H9 (cell line): ENCODE measurements around the gene DAB2IP. TPM values are rescaled to one million over a fixed set of nuclear protein-coding genes. Genes with fewer than 3 reads are reported as not detected.

Experiments used
- DNase-seq: peaks from one replicate; pipeline ENCODE4 v3.0.0-alpha.2; 2017
- H2AFZ ChIP-seq: one replicate; pipeline ENCODE4 v1.6.1; 2013; ENCODE audit warnings: mild to moderate bottlenecking, low read length, control low read depth, moderate library complexity
- H2AK5ac ChIP-seq: 2 replicates; pipeline ENCODE4 v1.6.1; 2013; ENCODE audit warnings: low read length, control low read depth, mixed read lengths; ENCODE audit not compliant: insufficient read length
- H2BK120ac ChIP-seq: one replicate; pipeline ENCODE4 v1.6.1; 2013; ENCODE audit warnings: low read depth, mild to moderate bottlenecking, low read length, control low read depth, inconsistent platforms; ENCODE audit not compliant: poor library complexity, severe bottlenecking
- H2BK12ac ChIP-seq: 2 replicates; pipeline ENCODE4 v1.6.1; 2013; ENCODE audit warnings: low read length, control low read depth, mixed read lengths, low read depth; ENCODE audit not compliant: insufficient read length
- H2BK15ac ChIP-seq: 2 replicates; pipeline ENCODE4 v1.6.1; 2013; ENCODE audit warnings: low read depth, low read length, control low read depth
- H2BK20ac ChIP-seq: one replicate; pipeline ENCODE4 v1.6.1; 2013; ENCODE audit warnings: low read depth, mild to moderate bottlenecking, low read length, control low read depth, inconsistent platforms; ENCODE audit not compliant: poor library complexity, severe bottlenecking
- H2BK5ac ChIP-seq: 2 replicates; pipeline ENCODE4 v1.6.1; 2013; ENCODE audit warnings: low read length, control low read depth, mixed read lengths; ENCODE audit not compliant: insufficient read length
- H3K14ac ChIP-seq: 2 replicates; pipeline ENCODE4 v1.6.1; 2013; ENCODE audit warnings: low read length, control low read depth; ENCODE audit not compliant: insufficient read depth
- H3K18ac ChIP-seq: 2 replicates; pipeline ENCODE4 v1.6.1; 2013; ENCODE audit warnings: low read depth, mild to moderate bottlenecking, mixed read lengths, low read length, control low read depth; ENCODE audit not compliant: insufficient read length
- H3K23ac ChIP-seq: 2 replicates; pipeline ENCODE4 v1.6.1; 2013; ENCODE audit warnings: low read length, control low read depth, mixed read lengths, low read depth; ENCODE audit not compliant: insufficient read length
- H3K23me2 ChIP-seq: 2 replicates; pipeline ENCODE4 v1.6.1; 2013; ENCODE audit warnings: low read depth, mild to moderate bottlenecking, mixed read lengths, low read length, control low read depth; ENCODE audit not compliant: insufficient read length, poor library complexity, severe bottlenecking
- H3K27ac ChIP-seq: 2 replicates; pipeline ENCODE4 v1.5.1; 2013; ENCODE audit warnings: low read length, control low read depth, mixed read lengths, low read depth; ENCODE audit not compliant: insufficient read length
- H3K27me3 ChIP-seq: 2 replicates; pipeline ENCODE4 v1.6.1; 2013; ENCODE audit warnings: low read length, control low read depth, inconsistent platforms; ENCODE audit not compliant: insufficient read depth
- H3K4ac ChIP-seq: 2 replicates; pipeline ENCODE4 v1.6.1; 2013; ENCODE audit warnings: low read depth, mild to moderate bottlenecking, control low read depth, inconsistent platforms, low read length, moderate library complexity
- H3K4me1 ChIP-seq: 2 replicates; pipeline ENCODE4 v1.6.1; 2013; ENCODE audit warnings: low read length, control low read depth, inconsistent platforms; ENCODE audit not compliant: insufficient read depth
- H3K4me2 ChIP-seq: 2 replicates; pipeline ENCODE4 v1.6.1; 2013; ENCODE audit warnings: low read length, control low read depth, mixed read lengths; ENCODE audit not compliant: insufficient read length, insufficient read depth
- H3K56ac ChIP-seq: 2 replicates; pipeline ENCODE4 v1.6.1; 2013; ENCODE audit warnings: low read depth, mild to moderate bottlenecking, mixed read lengths, low read length, control low read depth; ENCODE audit not compliant: insufficient read length
- H3K79me1 ChIP-seq: 2 replicates; pipeline ENCODE4 v1.6.1; 2013; ENCODE audit warnings: low read depth, mild to moderate bottlenecking, moderate library complexity, low read length, control low read depth, inconsistent platforms; ENCODE audit not compliant: insufficient read depth, poor library complexity, severe bottlenecking
- H3K79me2 ChIP-seq: 2 replicates; pipeline ENCODE4 v1.6.1; 2013; ENCODE audit warnings: low read length, control low read depth, inconsistent platforms; ENCODE audit not compliant: insufficient read depth
- H3K9ac ChIP-seq: 2 replicates; pipeline ENCODE4 v1.6.1; 2013; ENCODE audit warnings: low read length, control low read depth, mixed read lengths; ENCODE audit not compliant: insufficient read length; ENCODE audit errors: extremely low read depth
- H3K9me3 ChIP-seq: one replicate; pipeline ENCODE4 v1.6.1; 2013; ENCODE audit warnings: low read depth, low read length, inconsistent platforms; ENCODE audit not compliant: control insufficient read depth
- H3T11ph ChIP-seq: one replicate; pipeline ENCODE4 v1.6.1; 2013; ENCODE audit warnings: mild to moderate bottlenecking, low read length, control low read depth, inconsistent platforms
- H4K20me1 ChIP-seq: one replicate; pipeline ENCODE4 v1.6.1; 2013; ENCODE audit not compliant: control insufficient read depth, insufficient read length, insufficient read depth
- H4K5ac ChIP-seq: 2 replicates; pipeline ENCODE4 v1.6.1; 2013; ENCODE audit warnings: low read depth, mild to moderate bottlenecking, mixed read lengths, low read length, control low read depth; ENCODE audit not compliant: insufficient read length
- H4K8ac ChIP-seq: replicated peaks from 2 replicates; pipeline ENCODE4 v1.6.1; 2013; ENCODE audit warnings: low read length, control low read depth, mixed read lengths, low read depth; ENCODE audit not compliant: insufficient read length
- H4K91ac ChIP-seq: 2 replicates; pipeline ENCODE4 v1.6.1; 2013; ENCODE audit warnings: low read depth, mild to moderate bottlenecking, moderate library complexity, mixed read lengths, low read length, control low read depth; ENCODE audit not compliant: insufficient read length
- H3K27ac Mint-ChIP-seq, 3 experiments: 2 replicates in 2 of 3; 3 replicates in 1 of 3; pipeline ENCODE4 v1.8.0; 2020 to 2021; ENCODE audit warnings: mixed read lengths in 3 of 3, mild to moderate bottlenecking in 1 of 3, moderate library complexity in 1 of 3
- H3K27me3 Mint-ChIP-seq: 2 replicates; pipeline ENCODE4 v1.8.0; 2021; ENCODE audit warnings: low read depth, mild to moderate bottlenecking, moderate library complexity, mixed read lengths
- H3K36me3 Mint-ChIP-seq, 3 experiments: 2 replicates in 2 of 3; 3 replicates in 1 of 3; pipeline ENCODE4 v1.8.0; 2020 to 2021; ENCODE audit warnings: low read depth in 3 of 3, mixed read lengths in 3 of 3; ENCODE audit not compliant: insufficient read depth in 1 of 3
- H3K4me1 Mint-ChIP-seq, 2 experiments: 2 replicates each; pipeline ENCODE4 v1.8.0; 2020; ENCODE audit warnings: mixed read lengths in 2 of 2
- H3K4me3 Mint-ChIP-seq, 2 experiments: 2 replicates in 1 of 2; 3 replicates in 1 of 2; pipeline ENCODE4 v1.8.0; 2020 to 2021; ENCODE audit warnings: mild to moderate bottlenecking in 2 of 2, mixed read lengths in 2 of 2, moderate library complexity in 1 of 2
- H3K9me3 Mint-ChIP-seq, 2 experiments: 2 replicates in 1 of 2; 3 replicates in 1 of 2; pipeline ENCODE4 v1.8.0; 2020; ENCODE audit warnings: mild to moderate bottlenecking in 2 of 2, mixed read lengths in 2 of 2, moderate library complexity in 1 of 2
- WGBS: extraction: QIAGEN DNeasy Blood & Tissue Kit; methylation state at CpG from one replicate; pipeline ENCODE4 v1.1.7; 2013; ENCODE audit warnings: missing lambda C conversion rate, low lambda C conversion rate, mixed read lengths; ENCODE audit not compliant: insufficient read length; ENCODE audit errors: extremely low coverage; 5-methylcytosine and 5-hydroxymethylcytosine counted together
- total RNA-seq: library from RNA; stranded (reverse); gene quantifications from 2 replicates; pipeline ENCODE4 v1.2.1, GENCODE V29; 2021
- TF ChIP-seq, protein P1 (sequence below): fragments of 200-600 bp; sonication (generic); conservative IDR thresholded peaks from 3 replicates; pipeline ENCODE4 v1.8.0; 2021; ENCODE audit warnings: antibody characterized with exemption, mild to moderate bottlenecking

The DAB2IP gene
- total RNA-seq, 1 experiment from 2014 or later = 22.6 TPM

DNA sequence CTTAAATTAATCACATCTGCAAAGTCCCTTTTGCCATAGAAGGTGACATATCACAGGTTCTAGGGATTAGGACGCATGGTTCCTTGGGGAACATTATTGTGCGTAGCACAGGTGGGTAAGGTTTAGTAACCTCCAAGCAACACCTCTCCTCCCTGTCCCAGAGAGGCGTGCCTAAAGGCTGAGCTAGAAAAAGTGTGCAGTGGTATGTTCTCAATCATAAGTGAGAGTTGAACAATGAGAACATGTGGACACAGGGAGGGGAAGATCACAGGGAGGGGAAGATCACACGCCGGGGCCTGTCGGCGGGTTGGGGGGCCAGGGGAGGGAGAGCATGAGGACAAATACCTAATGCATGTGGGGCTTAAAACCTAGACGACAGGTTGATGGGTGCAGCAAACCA is 14.9 kb downstream of the DAB2IP start:
- H4K5ac ChIP-seq = no peak overlapping the region
- H3K4me1 ChIP-seq = no peaks in the 10 kb centered on the region
- no peak overlapping the region for H3K4me2 ChIP-seq
- Mint-ChIP-seq H3K9me3 (no peaks in the 10 kb centered on the region), H3K36me3 (peaks cover 0 to 19% (median 5%) of the 10 kb centered on the region in 3 experiments; a peak in 3 of 7 replicates), H3K4me3 (no peak overlapping the region), H3K27ac (no peak overlapping the region), H3K27me3 (no peaks in the 10 kb centered on the region; the same call in 1 of the 2 replicates), H3K4me1 (peaks cover 18 to 21% of the 10 kb centered on the region in 2 experiments)
- no peak overlapping the region for H2BK120ac ChIP-seq
- H4K8ac ChIP-seq = no peak overlapping the region
- no peak overlapping the region for H3K9ac ChIP-seq
- no peak overlapping the region for H2BK5ac ChIP-seq
- H3K56ac ChIP-seq = no peak overlapping the region
- no peak overlapping the region for H3K18ac ChIP-seq
- no peak overlapping the region for H3T11ph ChIP-seq
- H2BK12ac ChIP-seq = no peak overlapping the region
- no peak overlapping the region for H2AFZ ChIP-seq
- H2BK20ac ChIP-seq = no peak overlapping the region
- TF ChIP-seq, protein P1, sequence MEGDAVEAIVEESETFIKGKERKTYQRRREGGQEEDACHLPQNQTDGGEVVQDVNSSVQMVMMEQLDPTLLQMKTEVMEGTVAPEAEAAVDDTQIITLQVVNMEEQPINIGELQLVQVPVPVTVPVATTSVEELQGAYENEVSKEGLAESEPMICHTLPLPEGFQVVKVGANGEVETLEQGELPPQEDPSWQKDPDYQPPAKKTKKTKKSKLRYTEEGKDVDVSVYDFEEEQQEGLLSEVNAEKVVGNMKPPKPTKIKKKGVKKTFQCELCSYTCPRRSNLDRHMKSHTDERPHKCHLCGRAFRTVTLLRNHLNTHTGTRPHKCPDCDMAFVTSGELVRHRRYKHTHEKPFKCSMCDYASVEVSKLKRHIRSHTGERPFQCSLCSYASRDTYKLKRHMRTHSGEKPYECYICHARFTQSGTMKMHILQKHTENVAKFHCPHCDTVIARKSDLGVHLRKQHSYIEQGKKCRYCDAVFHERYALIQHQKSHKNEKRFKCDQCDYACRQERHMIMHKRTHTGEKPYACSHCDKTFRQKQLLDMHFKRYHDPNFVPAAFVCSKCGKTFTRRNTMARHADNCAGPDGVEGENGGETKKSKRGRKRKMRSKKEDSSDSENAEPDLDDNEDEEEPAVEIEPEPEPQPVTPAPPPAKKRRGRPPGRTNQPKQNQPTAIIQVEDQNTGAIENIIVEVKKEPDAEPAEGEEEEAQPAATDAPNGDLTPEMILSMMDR = no peak
- no peaks in the 10 kb centered on the region for H4K20me1 ChIP-seq
- no peak overlapping the region for H3K4ac ChIP-seq
- no peaks in the 10 kb centered on the region; the same call in 1 of the 2 replicates for H3K79me2 ChIP-seq
- no peak overlapping the region for H3K27ac ChIP-seq
- no peak overlapping the region for H2BK15ac ChIP-seq
- no peak overlapping the region for H3K23ac ChIP-seq
- WGBS = no CpG with 5 or more reads among the region's 8 CpGs
- no peaks in the 10 kb centered on the region for H3K27me3 ChIP-seq
- H3K14ac ChIP-seq = no peak overlapping the region
- no peak overlapping the region for H4K91ac ChIP-seq
- no peak for DNase-seq
- H3K23me2 ChIP-seq = no peaks in the 10 kb centered on the region
- no peak overlapping the region for H2AK5ac ChIP-seq
- no peaks in the 10 kb centered on the region for H3K9me3 ChIP-seq
- H3K79me1 ChIP-seq = no peaks in the 10 kb centered on the region
